Astrocyte (in vitro differentiated cells and primary cell): ENCODE data around the gene DNM1.

Experiments
- CTCF ChIP-seq: IDR thresholded peaks from 2 replicates; pipeline ENCODE4 v1.5.1; 2011; ENCODE audit warnings: low read depth, mild to moderate bottlenecking, inconsistent platforms, low read length, moderate library complexity; ENCODE audit not compliant: insufficient read depth
- EZH2 ChIP-seq: IDR thresholded peaks from 2 replicates; pipeline ENCODE4 v1.6.1; 2012; ENCODE audit warnings: mild to moderate bottlenecking, low read length, inconsistent platforms; ENCODE audit not compliant: insufficient read depth

GRCh38 chr9:128231638-128232527, 28.7 kb downstream of the DNM1 start:
- no peak for TF ChIP-seq CTCF
- TF ChIP-seq EZH2 = no peak
